ENCODE results near the gene KLF9.

The KLF9 gene

DNA sequence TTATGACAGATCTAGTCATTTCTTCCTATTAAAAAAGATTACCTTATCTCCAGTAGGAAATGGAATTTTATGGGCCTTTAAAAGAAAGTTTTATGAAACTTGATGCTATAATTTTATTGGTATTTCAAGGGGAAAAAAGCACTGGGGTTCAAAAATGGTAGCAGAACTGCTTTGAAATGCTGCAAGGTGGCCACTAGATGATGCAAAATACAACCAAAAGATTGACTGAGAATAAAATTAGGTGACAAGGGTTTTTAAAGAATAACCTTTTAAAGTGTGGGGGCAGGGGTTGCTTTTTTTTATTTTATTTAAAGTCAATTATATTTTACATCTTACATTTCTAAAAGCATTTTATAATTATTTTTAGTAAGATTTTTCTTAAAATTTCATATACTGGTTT is 61.7 kb downstream of the KLF9 start:
- POLR2A ChIA-PET = no interaction called here
- CTCF ChIA-PET = interaction anchor here (1.0 to 2.4 kb wide), 6 partner anchors 13 to 250 kb away, joined by 3 to 15 read pairs (median 3); no protein-coding TSS in a partner anchor
- TF ChIP-seq, protein P1, sequence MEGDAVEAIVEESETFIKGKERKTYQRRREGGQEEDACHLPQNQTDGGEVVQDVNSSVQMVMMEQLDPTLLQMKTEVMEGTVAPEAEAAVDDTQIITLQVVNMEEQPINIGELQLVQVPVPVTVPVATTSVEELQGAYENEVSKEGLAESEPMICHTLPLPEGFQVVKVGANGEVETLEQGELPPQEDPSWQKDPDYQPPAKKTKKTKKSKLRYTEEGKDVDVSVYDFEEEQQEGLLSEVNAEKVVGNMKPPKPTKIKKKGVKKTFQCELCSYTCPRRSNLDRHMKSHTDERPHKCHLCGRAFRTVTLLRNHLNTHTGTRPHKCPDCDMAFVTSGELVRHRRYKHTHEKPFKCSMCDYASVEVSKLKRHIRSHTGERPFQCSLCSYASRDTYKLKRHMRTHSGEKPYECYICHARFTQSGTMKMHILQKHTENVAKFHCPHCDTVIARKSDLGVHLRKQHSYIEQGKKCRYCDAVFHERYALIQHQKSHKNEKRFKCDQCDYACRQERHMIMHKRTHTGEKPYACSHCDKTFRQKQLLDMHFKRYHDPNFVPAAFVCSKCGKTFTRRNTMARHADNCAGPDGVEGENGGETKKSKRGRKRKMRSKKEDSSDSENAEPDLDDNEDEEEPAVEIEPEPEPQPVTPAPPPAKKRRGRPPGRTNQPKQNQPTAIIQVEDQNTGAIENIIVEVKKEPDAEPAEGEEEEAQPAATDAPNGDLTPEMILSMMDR (IDR thresholded peaks at IDR 0.05; ENCODE audit: insufficient read depth, low read length, missing control alignments) = no peak
- no peak for DNase-seq (ENCODE audit: low read depth, low spot score)
- H3K4me3 ChIP-seq (ENCODE audit: low read depth, low read length) = no peak overlapping the region

GRCh38 chr9:70352356-70352755 is 62.1 kb downstream of the KLF9 start:
- TF ChIP-seq, protein P1 (IDR thresholded peaks at IDR 0.05; ENCODE audit: insufficient read depth, low read length, missing control alignments) = no peak
- POLR2A ChIA-PET = no interaction called here
- CTCF ChIA-PET = interaction anchor here (0.8 to 2.4 kb wide), 7 partner anchors 10 to 250 kb away, joined by 3 to 15 read pairs (median 3); no protein-coding TSS in a partner anchor
- no peak for DNase-seq (ENCODE audit: low read depth, low spot score)
- H3K4me3 ChIP-seq (ENCODE audit: low read depth, low read length) = no peak overlapping the region

GRCh38 chr9:70347046-70347445 is 67.4 kb downstream of the KLF9 start:
- no peak for DNase-seq (ENCODE audit: low read depth, low spot score)
- ChIA-PET CTCF (interaction anchor here (4.0 kb wide), 1 partner anchor 255 kb away, joined by 29 read pairs; no protein-coding TSS in a partner anchor), POLR2A (interaction anchor here (1.1 kb wide), 1 partner anchor 255 kb away, joined by 3 read pairs; no protein-coding TSS in a partner anchor)
- H3K4me3 ChIP-seq (ENCODE audit: low read depth, low read length) = no peak overlapping the region
- TF ChIP-seq, protein P1 (IDR thresholded peaks at IDR 0.05; ENCODE audit: insufficient read depth, low read length, missing control alignments) = no peak

GRCh38 chr9:70340572-70340971 is 73.9 kb downstream of the KLF9 start:
- no peak overlapping the region for H3K4me3 ChIP-seq (ENCODE audit: low read depth, low read length)
- POLR2A ChIA-PET = interaction anchor here (1.2 kb wide), 1 partner anchor 262 kb away, joined by 4 read pairs; no protein-coding TSS in a partner anchor
- CTCF ChIA-PET = interaction anchor here (0.6 to 9.1 kb wide), 33 partner anchors 8 to 1345 kb away, joined by 3 to 175 read pairs (median 4); partner anchors contain the start of gene SMC5
- TF ChIP-seq, protein P1 (IDR thresholded peaks at IDR 0.05; ENCODE audit: insufficient read depth, low read length, missing control alignments) = peak; percentile 8
- DNase-seq (ENCODE audit: low read depth, low spot score) = no peak
